KOPT-K1 (cell line): ENCODE data around the gene CSK.

Experiments used
- H3K27ac ChIP-seq: fragments of 200-600 bp; sonication (generic); 2 replicates; pipeline ENCODE4 v1.5.1; 2016; ENCODE audit warnings: antibody characterized with exemption, mild to moderate bottlenecking, low read depth, low read length; ENCODE audit not compliant: poor library complexity, severe bottlenecking
- H3K36me3 ChIP-seq: fragments of 200-600 bp; sonication (generic); 2 replicates; pipeline ENCODE4 v1.5.1; 2017; ENCODE audit warnings: antibody characterized with exemption, mild to moderate bottlenecking, low read length, moderate library complexity; ENCODE audit not compliant: insufficient read depth
- H3K9me3 ChIP-seq: fragments of 200-600 bp; sonication (generic); 2 replicates; pipeline ENCODE4 v1.5.1; 2017; ENCODE audit warnings: antibody characterized with exemption, low read length, mild to moderate bottlenecking; ENCODE audit not compliant: insufficient read depth, poor library complexity, severe bottlenecking

Gene CSK

DNA sequence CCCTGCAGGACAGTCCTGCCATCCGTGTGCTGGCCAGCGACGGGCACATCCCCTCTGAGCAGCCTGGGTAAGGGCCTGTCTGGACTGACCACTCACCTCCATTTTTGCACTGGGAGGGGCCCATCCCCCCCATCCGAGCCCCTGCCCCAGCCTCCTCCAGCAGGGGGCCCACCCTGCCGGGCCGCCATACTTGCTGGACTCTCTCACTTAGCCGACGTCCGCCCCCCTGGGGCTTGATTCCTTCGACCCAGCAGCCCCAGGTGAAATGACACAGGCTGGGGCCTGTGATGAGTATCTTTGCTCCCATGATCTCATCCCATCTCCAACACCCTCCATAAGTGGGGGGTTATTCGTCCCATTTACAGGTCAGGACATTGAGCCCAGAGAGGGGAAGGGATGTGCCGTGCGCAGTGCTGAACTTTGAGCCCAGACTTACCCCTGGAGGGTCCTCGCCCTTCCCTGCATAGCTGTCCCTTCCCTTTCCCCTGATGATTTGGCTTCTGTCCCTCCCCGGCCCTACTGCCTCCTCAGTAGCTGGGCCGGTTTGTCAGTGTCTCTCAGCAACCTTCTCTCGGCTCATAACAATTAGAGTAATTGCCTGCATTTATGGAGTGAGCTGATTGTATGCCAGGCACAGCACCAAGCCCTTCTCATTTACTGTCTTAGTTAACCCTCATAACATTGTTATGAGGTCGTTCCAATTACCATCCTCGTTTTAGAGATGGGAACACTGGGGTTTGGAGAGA lies 34.9 kb downstream of the CSK start:
- no peaks in the 10 kb centered on the region for H3K36me3 ChIP-seq
- no peak overlapping the region for H3K27ac ChIP-seq
- no peaks in the 10 kb centered on the region for H3K9me3 ChIP-seq

DNA sequence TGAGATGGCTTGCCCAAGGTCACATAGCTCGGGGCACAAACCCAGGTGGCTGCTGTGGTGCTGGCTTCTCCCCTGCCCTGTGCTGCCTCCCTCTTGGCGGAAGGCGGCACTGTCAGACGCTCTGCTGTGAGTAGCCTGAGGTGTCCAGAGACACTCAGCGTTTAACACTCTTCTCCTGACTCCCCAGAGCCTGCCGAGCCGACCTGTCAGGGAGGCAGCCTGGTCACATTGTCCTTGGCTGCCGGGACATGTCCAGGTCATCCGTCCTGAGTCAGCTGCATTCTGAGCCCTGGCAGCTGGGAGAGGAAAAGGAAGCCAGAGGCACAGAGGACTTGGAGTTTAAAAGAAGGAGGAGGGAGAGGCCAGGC lies 35.5 kb downstream of the CSK start:
- Histone ChIP-seq H3K27ac (no peak overlapping the region), H3K36me3 (no peaks in the 10 kb centered on the region), H3K9me3 (no peaks in the 10 kb centered on the region)

DNA sequence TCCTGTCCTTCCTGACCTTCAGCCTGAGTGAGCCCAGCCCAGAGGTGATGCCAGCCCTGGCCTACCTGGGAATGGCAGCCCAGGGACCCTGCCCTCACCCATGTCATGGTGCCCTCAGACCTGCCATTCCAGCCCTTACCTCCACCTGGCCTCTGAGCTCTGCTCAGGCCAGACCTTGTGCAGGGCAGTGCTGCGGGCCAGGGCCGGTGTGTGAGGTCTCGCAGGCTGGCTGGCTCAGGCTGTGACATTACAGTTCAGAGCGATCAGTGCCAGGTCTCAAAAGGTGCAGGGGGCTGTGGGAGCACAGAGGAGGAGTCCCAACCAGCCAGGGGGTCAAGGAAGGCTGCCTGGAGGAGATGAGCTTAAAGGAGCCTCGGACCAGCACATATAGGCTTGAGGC lies 38.2 kb downstream of the CSK start:
- no peak overlapping the region for H3K27ac ChIP-seq
- no peaks in the 10 kb centered on the region for H3K36me3 ChIP-seq
- no peaks in the 10 kb centered on the region for H3K9me3 ChIP-seq

DNA sequence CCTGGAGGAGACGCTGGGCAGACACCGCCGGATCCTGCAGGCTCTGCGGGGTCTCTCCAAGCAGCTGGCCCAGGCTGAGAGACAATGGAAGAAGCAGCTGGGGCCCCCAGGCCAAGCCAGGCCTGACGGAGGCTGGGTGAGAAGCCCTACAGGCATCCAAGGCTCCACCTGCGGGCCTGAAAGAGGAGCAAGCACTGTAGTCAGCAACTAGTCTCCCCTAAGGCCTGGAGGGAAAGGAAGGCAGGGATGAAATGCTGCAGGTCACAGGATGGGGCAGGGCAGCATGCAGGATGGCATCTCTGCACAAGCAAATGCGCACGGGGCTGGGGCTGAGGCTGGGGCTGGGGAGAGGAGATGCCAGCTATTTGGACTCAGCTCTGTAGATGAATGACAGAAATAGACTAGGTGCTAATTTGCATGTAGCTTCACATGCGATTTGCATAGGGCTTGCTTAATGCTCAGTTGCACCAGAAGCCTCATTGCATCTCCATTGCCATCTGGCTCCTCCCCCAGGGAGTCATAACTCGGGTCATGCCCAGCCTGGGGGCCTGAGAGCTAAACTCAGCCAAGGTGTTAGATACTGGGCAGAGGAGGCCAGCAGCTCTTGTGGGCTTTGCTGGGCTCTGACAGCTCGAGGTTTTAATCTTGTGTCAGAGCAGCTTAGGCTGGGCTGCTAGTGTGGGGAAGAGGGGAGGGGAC lies 39.4 kb downstream of the CSK start:
- no peak overlapping the region for H3K27ac ChIP-seq
- H3K9me3 ChIP-seq = no peaks in the 10 kb centered on the region
- no peaks in the 10 kb centered on the region for H3K36me3 ChIP-seq

DNA sequence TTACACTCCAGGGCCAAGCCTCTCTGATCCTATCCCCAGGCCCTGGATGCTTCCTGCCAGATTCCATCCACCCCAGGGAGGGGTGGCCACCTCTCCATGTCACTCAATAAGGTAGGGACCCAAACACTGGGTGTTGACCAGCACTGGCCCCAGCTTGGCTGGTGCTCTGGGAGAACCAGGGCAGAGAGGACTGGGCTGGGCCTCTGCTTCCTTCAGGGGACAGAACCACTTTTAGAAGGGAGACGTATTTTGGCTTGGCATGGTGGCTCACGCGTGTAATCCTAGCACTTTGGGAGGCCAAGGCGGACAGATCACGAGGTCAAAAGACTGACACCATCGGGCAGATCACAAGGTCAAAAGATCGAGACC lies 39.9 kb downstream of the CSK start:
- no peak overlapping the region for H3K27ac ChIP-seq
- H3K9me3 ChIP-seq = no peaks in the 10 kb centered on the region
- H3K36me3 ChIP-seq = no peaks in the 10 kb centered on the region

DNA sequence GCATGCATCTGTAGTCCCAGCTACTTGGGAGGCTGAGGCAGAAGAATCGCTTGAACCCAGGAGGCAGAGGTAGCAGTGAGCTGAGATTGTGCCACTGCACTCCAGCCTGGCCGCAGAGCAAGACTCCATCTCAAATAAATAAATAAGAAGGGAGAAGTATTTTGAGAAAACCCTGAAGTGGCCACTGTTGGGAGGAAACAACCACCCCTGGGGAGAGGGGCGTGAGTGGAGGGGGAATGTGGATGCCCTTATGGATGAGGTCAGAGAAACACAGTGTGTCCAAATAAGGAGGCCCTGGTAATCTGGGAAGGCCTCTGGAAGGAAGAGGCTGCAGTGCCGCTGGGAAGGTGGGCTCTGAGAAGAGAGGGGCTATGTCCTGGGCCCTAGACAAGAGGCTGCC lies 40.4 kb downstream of the CSK start:
- Histone ChIP-seq H3K27ac (no peak overlapping the region), H3K36me3 (no peaks in the 10 kb centered on the region), H3K9me3 (no peaks in the 10 kb centered on the region)

DNA sequence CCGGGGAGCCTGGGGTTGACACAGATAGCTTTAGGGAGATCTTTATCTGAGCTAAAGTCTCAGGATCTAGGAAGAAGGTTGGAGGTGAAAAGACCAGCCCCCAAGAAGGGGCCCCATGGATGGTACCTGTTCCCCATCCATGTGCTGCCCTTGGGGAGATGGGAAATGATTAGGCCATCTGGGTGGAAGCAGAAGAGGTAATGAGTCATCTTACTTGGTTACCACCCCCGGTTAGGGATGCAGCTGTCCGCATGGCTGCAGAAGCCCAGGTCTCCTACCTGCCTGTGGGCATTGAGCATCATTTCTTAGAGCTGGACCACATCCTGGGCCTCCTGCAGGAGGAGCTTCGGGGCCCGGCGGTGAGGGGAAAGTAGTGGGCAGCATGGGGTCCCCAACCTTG lies 41.4 kb downstream of the CSK start:
- no peaks in the 10 kb centered on the region for H3K36me3 ChIP-seq

DNA sequence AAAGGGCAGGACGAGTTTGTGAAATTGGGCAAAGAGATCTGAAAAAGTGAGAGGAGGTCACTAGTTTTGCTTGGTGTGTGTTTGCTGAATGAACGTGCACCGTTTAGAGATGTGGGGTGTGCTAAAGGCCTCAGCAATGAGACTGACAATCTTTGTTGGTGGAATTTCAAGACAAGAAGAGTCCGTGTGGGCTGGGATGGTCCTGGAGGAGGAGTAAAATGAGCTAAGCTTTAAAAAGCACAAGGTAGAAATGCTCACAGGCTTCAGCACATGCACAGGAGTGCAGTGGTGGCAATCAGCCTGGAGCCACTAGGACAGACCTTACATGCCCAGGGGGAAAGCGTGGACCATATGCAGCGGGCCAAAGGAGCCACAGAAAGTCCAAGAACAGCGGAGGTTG lies 43.1 kb downstream of the CSK start:
- H3K9me3 ChIP-seq = no peaks in the 10 kb centered on the region
- no peak overlapping the region for H3K27ac ChIP-seq
- H3K36me3 ChIP-seq = no peaks in the 10 kb centered on the region

More for the DNA sequence above, 41.4 kb downstream of the CSK start:
- no peak overlapping the region for H3K27ac ChIP-seq
- no peaks in the 10 kb centered on the region for H3K9me3 ChIP-seq

DNA sequence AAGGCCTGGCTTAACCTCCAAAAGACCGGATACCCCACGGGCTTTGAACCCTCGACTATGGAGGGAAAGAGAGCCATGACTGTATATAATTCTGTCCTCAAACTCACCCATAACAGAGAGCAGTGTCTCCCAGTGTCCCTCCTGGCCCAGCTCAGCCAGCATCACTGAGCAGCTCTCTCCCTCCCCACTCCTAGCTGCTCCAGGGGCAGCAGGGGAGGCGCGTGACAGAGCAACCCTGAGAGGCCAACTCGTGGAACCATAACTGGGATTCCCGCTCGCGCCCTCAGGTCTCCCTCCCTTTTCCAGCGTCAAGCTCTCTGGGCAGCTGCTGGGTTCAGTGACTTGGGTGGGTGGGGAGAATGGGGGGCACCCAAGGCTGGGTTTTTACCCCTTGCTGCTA lies 44.0 kb downstream of the CSK start:
- no peaks in the 10 kb centered on the region for H3K9me3 ChIP-seq
- no peak overlapping the region for H3K27ac ChIP-seq
- no peaks in the 10 kb centered on the region for H3K36me3 ChIP-seq

DNA sequence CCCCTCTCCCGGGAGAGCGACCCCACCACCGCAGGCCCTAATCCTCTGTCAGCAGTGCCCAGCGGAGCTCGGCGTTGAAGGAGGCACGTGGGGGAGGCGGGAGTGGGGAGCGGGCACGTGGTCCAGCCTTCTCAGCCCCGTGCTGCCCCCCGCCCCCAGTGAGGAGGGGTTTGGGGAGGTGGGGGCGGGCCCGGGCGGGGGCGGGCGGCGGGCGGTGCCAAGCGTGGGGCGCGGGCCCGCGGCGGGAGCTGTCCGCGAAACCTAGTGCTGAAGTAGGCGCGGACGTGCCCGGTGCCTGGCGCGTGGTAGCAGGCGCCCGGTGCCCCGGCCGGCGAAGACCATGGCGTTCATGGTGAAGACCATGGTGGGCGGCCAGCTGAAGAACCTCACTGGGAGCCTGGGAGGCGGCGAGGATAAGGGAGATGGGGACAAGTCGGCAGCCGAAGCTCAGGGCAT lies 44.5 kb downstream of the CSK start, which contains the start of gene CPLX3:
Gene CPLX3, plus strand, starts transcription at position 264 of the 456 bp plus-strand sequence. Its CDS starts 77 bp downstream, at position 341.
- Histone ChIP-seq H3K36me3 (no peaks in the 10 kb centered on the region), H3K9me3 (no peaks in the 10 kb centered on the region), H3K27ac (no peak within 1 kb of the TSS)

DNA sequence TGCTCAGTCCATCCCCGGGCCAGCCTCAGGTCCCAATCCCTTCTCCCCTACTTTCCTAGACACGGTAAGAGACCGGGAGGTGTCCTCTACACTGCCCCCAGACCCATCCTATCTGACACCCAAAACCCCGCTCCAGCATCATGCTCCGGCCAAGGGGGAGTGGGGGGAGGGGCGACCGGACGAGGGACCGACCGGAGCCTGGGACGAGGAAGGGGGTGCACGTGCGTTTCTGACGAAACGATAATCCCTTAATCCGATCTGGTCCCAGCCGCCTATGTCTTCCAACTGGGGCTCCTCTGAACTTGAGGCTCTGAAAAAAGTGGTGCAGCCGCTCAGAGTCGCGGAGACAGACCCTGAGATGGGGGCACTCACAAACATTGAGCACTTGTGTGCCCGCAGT lies 45.0 kb downstream of the CSK start:
- Histone ChIP-seq H3K27ac (no peak overlapping the region), H3K36me3 (no peaks in the 10 kb centered on the region), H3K9me3 (no peaks in the 10 kb centered on the region)

DNA sequence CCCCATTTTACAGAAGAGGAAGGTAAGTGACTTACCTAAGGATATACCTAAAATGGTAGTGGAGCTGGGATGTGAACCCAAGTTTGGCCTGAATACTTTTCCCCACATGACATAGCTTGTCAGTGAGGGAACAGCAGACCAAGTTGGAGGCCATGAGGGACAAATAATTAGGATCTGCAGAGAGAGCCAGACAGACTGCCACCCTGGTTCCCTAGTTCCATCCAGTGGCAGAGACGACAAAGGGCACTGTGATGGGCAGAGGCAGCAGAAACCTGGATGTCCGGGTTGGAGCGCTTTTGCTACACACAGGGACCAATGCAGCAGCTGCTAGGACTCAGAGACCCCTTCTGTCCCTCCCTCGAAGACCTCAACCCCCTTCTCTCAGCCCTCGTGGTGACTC lies 45.7 kb downstream of the CSK start:
- no peak overlapping the region for H3K27ac ChIP-seq
- no peaks in the 10 kb centered on the region for H3K36me3 ChIP-seq
- H3K9me3 ChIP-seq = no peaks in the 10 kb centered on the region

DNA sequence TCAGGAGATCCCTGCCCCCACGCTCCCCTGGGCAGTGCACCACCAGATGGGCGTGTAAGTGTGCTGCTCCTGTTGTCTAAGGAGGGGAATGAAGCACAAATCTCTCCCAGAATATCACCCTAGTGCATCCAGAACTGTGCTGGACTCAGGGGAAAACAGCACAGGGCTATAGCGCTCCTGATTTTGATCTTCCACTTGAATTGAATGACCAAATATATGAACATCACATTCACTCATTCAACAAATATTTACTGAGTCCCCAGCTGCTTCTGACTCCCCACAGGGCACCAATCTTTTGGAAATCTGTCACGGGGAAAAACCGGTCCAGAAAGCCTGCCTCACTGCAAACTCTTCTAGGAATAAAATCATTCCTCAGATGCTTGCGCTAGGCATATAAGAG lies 47.0 kb downstream of the CSK start:
- H3K36me3 ChIP-seq = no peaks in the 10 kb centered on the region
- H3K27ac ChIP-seq = no peak overlapping the region
- H3K9me3 ChIP-seq = no peaks in the 10 kb centered on the region

DNA sequence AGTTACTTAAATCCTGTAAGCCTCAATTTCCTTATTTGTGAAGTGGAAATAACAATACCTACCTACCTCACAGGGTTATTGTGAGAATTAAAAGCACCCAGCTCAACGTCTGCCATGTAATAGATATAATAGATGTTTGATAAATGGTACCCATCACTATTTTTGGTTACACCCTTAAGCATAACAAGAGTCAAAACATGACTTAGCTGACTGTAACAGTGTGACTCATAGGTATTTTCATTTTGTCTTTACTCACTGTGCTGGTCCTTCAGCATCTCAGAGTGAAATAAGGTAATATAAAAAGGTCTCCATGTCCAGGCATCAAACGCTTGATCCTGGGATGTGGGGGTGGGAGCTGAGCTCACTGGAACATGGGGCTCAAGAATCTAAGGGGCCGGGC lies 47.6 kb downstream of the CSK start:
- Histone ChIP-seq H3K27ac (no peak overlapping the region), H3K36me3 (no peaks in the 10 kb centered on the region), H3K9me3 (no peaks in the 10 kb centered on the region)

DNA sequence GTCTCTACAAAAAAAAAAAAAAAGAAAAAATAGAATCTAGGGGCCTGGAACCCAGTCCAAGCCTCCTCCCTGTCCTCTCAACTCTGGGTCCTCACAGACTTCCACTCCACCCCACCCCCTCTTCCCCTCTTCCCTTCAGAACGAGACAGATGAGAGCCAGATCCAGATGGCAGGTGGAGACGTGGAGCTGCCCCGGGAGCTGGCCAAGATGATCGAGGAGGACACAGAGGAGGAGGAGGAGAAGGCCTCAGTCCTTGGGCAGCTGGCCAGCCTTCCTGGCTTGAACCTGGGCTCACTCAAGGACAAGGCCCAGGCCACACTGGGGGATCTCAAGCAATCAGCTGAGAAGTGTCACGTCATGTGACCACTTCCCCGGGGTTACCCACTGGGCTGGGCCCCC lies 48.1 kb downstream of the CSK start:
- Histone ChIP-seq H3K36me3 (peaks cover under 1% of the 10 kb centered on the region; the same call in 1 of the 2 replicates), H3K27ac (no peak overlapping the region), H3K9me3 (no peaks in the 10 kb centered on the region)

DNA sequence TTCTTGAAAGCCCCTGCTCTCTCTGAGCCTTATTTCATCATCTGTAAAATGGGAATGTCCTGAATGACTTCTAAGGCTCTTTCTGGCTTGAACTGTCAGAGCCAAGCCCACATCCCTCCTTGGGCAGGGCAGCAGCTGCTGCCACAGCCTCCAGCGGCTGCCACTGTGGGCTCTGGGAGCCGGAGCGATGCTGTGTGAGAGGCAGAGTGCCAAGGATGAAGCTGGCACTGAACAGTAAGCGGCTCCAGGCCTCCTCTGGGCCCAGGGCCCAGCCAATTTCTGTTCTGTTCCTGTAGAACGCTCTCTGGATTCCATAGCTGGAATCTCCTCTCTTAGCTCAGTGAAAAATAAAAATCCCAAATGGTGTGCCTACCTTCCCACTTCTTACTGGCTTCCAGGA lies 49.0 kb downstream of the CSK start:
- no peaks in the 10 kb centered on the region for H3K9me3 ChIP-seq
- no peak overlapping the region for H3K27ac ChIP-seq
- H3K36me3 ChIP-seq = peaks cover 9% of the 10 kb centered on the region
